K562 (cell line): ENCODE data around the gene CACNA1A. TPM values are rescaled to one million over a fixed set of nuclear protein-coding genes. Genes with fewer than 3 reads are reported as not detected.

ENCODE experiments used
- ATAC-seq: fragments of 200-7000 bp; cut with Tn5 transposase; 3 replicates; pipeline ENCODE4 v1.9.1; 2020; ENCODE audit warnings: moderate library complexity
- BruUV-seq: library from RNA; stranded (reverse); fragments of 400-500 nt; replicated peaks from 2 replicates; lab custom pipeline; 2021; lab: Mats Ljungman, UMichigan
- CTCF ChIA-PET: fragments of 300-600 bp; formaldehyde crosslinking; extraction: SDS; loops from one replicate; lab custom pipeline; 2021; ENCODE audit warnings: low intra/inter-chr PET ratio; lab: Yijun Ruan, JAX
- POLR2A ChIA-PET: fragments of 300-600, 350-650 bp; sonication (Branson Sonifier 250); formaldehyde crosslinking; extraction: SDS; loops from one replicate; lab custom pipeline; 2021; ENCODE audit warnings: antibody characterized with exemption, inconsistent platforms; lab: Yijun Ruan, JAX
- DNase-seq, 4 experiments: peaks; one replicate each; pipeline versions ENCODE4 v3.0.0 to v3.0.0-alpha.2; 2011 to 2018; ENCODE audit warnings: low spot score in 3 of 4, mixed read lengths in 3 of 4; ENCODE audit errors: extremely low read depth in 1 of 4
- FAIRE-seq: peaks from 2 replicates; lab custom pipeline; 2011; peaks lifted over from hg19 to GRCh38; lab: Jason Lieb, UNC
- H2AFZ ChIP-seq: 2 replicates; pipeline ENCODE4 v1.6.0; 2011; ENCODE audit warnings: low read depth, low read length, control low read depth, inconsistent platforms
- H3K27ac ChIP-seq: fragments of 200-600 bp; 3 replicates; pipeline ENCODE4 v1.8.0; 2011; ENCODE audit warnings: low read depth, mild to moderate bottlenecking, control low read depth, inconsistent platforms, low read length, moderate library complexity, mixed read lengths; ENCODE audit errors: extremely low read depth
- H3K27me3 ChIP-seq, 2 experiments: fragments of 300-600 bp in 1 of 2; 2 replicates in 1 of 2; 3 replicates in 1 of 2; pipeline versions ENCODE4 v1.6.0 to v1.8.0; 2011; ENCODE audit warnings: inconsistent platforms in 2 of 2, low read length in 2 of 2, mild to moderate bottlenecking in 1 of 2, mixed read lengths in 1 of 2, moderate library complexity in 1 of 2; ENCODE audit not compliant: control insufficient read depth in 2 of 2, insufficient read depth in 2 of 2
- H3K36me3 ChIP-seq: fragments of 300-600 bp; 3 replicates; pipeline ENCODE4 v1.8.0; 2011; ENCODE audit warnings: mild to moderate bottlenecking, low read length, inconsistent platforms; ENCODE audit not compliant: control insufficient read depth, insufficient read depth
- H3K4me1 ChIP-seq, 2 experiments: fragments of 200-600 bp in 1 of 2; replicated peaks in 1 of 2; 2 replicates in 1 of 2; 3 replicates in 1 of 2; pipeline versions ENCODE4 v1.5.1 to v1.8.0; 2011; ENCODE audit warnings: inconsistent platforms in 2 of 2, low read length in 2 of 2, mild to moderate bottlenecking in 1 of 2, mixed read lengths in 1 of 2, moderate library complexity in 1 of 2; ENCODE audit not compliant: control insufficient read depth in 2 of 2, insufficient read depth in 2 of 2
- H3K4me2 ChIP-seq: 2 replicates; pipeline ENCODE4 v1.6.1; 2011; ENCODE audit warnings: low read length, control low read depth, inconsistent platforms, mixed read lengths; ENCODE audit not compliant: insufficient read depth
- H3K4me3 ChIP-seq: fragments of 200-600 bp; sonication (generic), shearing (Covaris generic); 2 replicates; pipeline ENCODE4 v1.5.1; 2016; ENCODE audit warnings: control low read depth, inconsistent platforms
- H3K79me2 ChIP-seq: fragments of 200-600 bp; 3 replicates; pipeline ENCODE4 v1.8.0; 2011; ENCODE audit warnings: low read length, inconsistent platforms; ENCODE audit not compliant: control insufficient read depth, insufficient read depth
- H3K9ac ChIP-seq, 2 experiments: 2 replicates each; pipeline versions ENCODE4 v1.6.0 to v1.6.1; 2011; ENCODE audit warnings: low read depth in 2 of 2, low read length in 2 of 2, control low read depth in 1 of 2, inconsistent platforms in 1 of 2, mild to moderate bottlenecking in 1 of 2, mixed read lengths in 1 of 2; ENCODE audit not compliant: insufficient read depth in 1 of 2
- H3K9me1 ChIP-seq: one replicate; pipeline ENCODE4 v1.6.0; 2011; ENCODE audit warnings: inconsistent platforms, mild to moderate bottlenecking, low read length, moderate library complexity; ENCODE audit not compliant: control insufficient read depth, insufficient read depth
- H3K9me3 ChIP-seq: replicated peaks from 2 replicates; pipeline ENCODE4 v1.5.1; 2011; ENCODE audit warnings: low read depth, low read length, inconsistent platforms; ENCODE audit not compliant: control insufficient read depth, insufficient read depth
- H4K20me1 ChIP-seq: replicated peaks from 2 replicates; pipeline ENCODE4 v1.6.1; 2011; ENCODE audit warnings: low read length, inconsistent platforms, mixed read lengths; ENCODE audit not compliant: control insufficient read depth, insufficient read depth
- EGR1 ChIP-seq: fragments of 450-650 bp; conservative IDR thresholded peaks from 2 replicates; pipeline ENCODE4 v1.6.1; 2017; ENCODE audit warnings: mild to moderate bottlenecking
- MEIS2 ChIP-seq: fragments of 450-650 bp; IDR thresholded peaks from 2 replicates; pipeline ENCODE4 v1.6.1; 2014; ENCODE audit warnings: mild to moderate bottlenecking; ENCODE audit not compliant: partially characterized antibody
- NFE2L1 ChIP-seq: fragments of 450-650 bp; IDR thresholded peaks from 2 replicates; pipeline ENCODE4 v1.6.1; 2016; ENCODE audit warnings: missing genetic modification characterization, low read depth, mild to moderate bottlenecking, missing compliant biosample characterization, moderate library complexity, borderline replicate concordance
- NR1H2 ChIP-seq: sonication (generic); formaldehyde crosslinking; IDR thresholded peaks from 2 replicates; pipeline ENCODE4 v1.4.0; 2020; ENCODE audit warnings: mild to moderate bottlenecking, missing genetic modification reagents
- NRF1 ChIP-seq, 2 experiments: fragments of 450-650 bp; IDR thresholded peaks in 1 of 2; conservative IDR thresholded peaks in 1 of 2; 2 replicates each; pipeline ENCODE4 v1.6.1; 2014; ENCODE audit warnings: mild to moderate bottlenecking in 2 of 2
- PHF21A ChIP-seq: fragments of 450-650 bp; IDR thresholded peaks from 2 replicates; pipeline ENCODE4 v1.6.1; 2017; ENCODE audit warnings: low read depth, borderline replicate concordance
- TEAD1 ChIP-seq, 2 experiments: fragments of 450-650 bp in 1 of 2; sonication (generic) in 1 of 2; formaldehyde crosslinking; IDR thresholded peaks; 2 replicates each; pipeline versions ENCODE4 v1.4.0 to v1.8.0; 2020 to 2022; ENCODE audit warnings: mild to moderate bottlenecking in 2 of 2, missing genetic modification reagents in 1 of 2
- XRCC5 ChIP-seq: fragments of 200-400 bp; formaldehyde crosslinking; IDR thresholded peaks from 2 replicates; pipeline ENCODE4 v1.6.1; 2017; ENCODE audit warnings: low read depth, mild to moderate bottlenecking, low read length
- ZNF239 ChIP-seq: fragments of 250-450 bp; sonication (Bioruptor Pico); IDR thresholded peaks from 2 replicates; pipeline ENCODE4 v1.4.0; 2020; ENCODE audit warnings: mild to moderate bottlenecking
- ZNF347 ChIP-seq: fragments of 450-650 bp; formaldehyde crosslinking; IDR thresholded peaks from 2 replicates; pipeline ENCODE4 v1.4.0; 2020; ENCODE audit warnings: low read depth, mild to moderate bottlenecking, moderate library complexity
- ZNF583 ChIP-seq: fragments of 250-450 bp; sonication (Bioruptor Pico); IDR thresholded peaks from 2 replicates; pipeline ENCODE4 v1.4.0; 2020
- ZNF668 ChIP-seq: fragments of 250-450 bp; sonication (Bioruptor Pico); IDR thresholded peaks from 2 replicates; pipeline ENCODE4 v1.8.0; 2022; ENCODE audit warnings: mild to moderate bottlenecking, inconsistent platforms
- ZNF76 ChIP-seq: fragments of 250-450 bp; sonication (Bioruptor Pico); IDR thresholded peaks from 2 replicates; pipeline ENCODE4 v1.4.0; 2020; ENCODE audit warnings: mild to moderate bottlenecking, moderate library complexity, borderline replicate concordance
- WGBS: fragments of 100-300 bp; shearing (Covaris generic); methylation state at CpG from one replicate; pipeline ENCODE4 v1.1.6; 2016; ENCODE audit warnings: low coverage, mixed read lengths; ENCODE audit not compliant: insufficient coverage; ENCODE audit errors: missing lambda C conversion rate; 5-methylcytosine and 5-hydroxymethylcytosine counted together
- in situ Hi-C: fragments of 300-500 bp; cut with MboI; formaldehyde crosslinking; loops from 4 replicates; pipeline ENCODE4 v1.15.0; 2018; ENCODE audit warnings: inconsistent platforms, mixed read lengths
- intact Hi-C: fragments of 100-400 bp; cut with micrococcal nuclease; formaldehyde crosslinking; loops from 2 replicates; pipeline ENCODE4 v1.14.2; 2022
- polyA plus RNA-seq, 8 experiments: library from polyadenylated mRNA; depleted of rRNA in 4 of 8; stranded (reverse) in 5 of 8; unstranded in 3 of 8; fragments of >200 nt; fragmentation: Nextera tagmentation in 2 of 8; fragmentation: Illumina TruSeq in 1 of 8; extraction: Ambion mirVana in 2 of 8; extraction: Trizol in 1 of 8; gene quantifications; 2 replicates each; pipeline versions ENCODE4 v1.2.1 to v1.2.3, GENCODE V29; 2011 to 2014; ENCODE audit warnings: inconsistent platforms in 1 of 8, missing spikeins in 1 of 8
- total RNA-seq, 7 experiments: library from RNA; depleted of rRNA in 6 of 7; stranded (reverse); fragments of >200 nt in 6 of 7; fragmentation: Illumina TruSeq in 2 of 7; extraction: Trizol in 2 of 7; gene quantifications; 2 replicates each; pipeline versions ENCODE4 v1.2.1 to v1.2.3, GENCODE V29; 2011 to 2021; ENCODE audit warnings: low replicate concordance in 1 of 7
- TF ChIP-seq, protein P1 (sequence below), 2 experiments: fragments of 200-800 bp in 1 of 2; sonication (Bioruptor generic) in 1 of 2; sonication (generic) in 1 of 2; formaldehyde crosslinking in 1 of 2; IDR thresholded peaks in 1 of 2; conservative IDR thresholded peaks in 1 of 2; 2 replicates each; pipeline versions ENCODE4 v1.5.0 to v1.6.1; 2016 to 2020; ENCODE audit warnings: missing compliant biosample characterization in 1 of 2, missing genetic modification characterization in 1 of 2, missing genetic modification reagents in 1 of 2
- TF ChIP-seq, protein P2 (sequence below): fragments of 450-650 bp; IDR thresholded peaks from 2 replicates; pipeline ENCODE4 v1.6.1; 2016
- TF ChIP-seq, protein P3 (sequence below): fragments of 450-650 bp; IDR thresholded peaks from 2 replicates; pipeline ENCODE4 v1.6.1; 2017; ENCODE audit warnings: mild to moderate bottlenecking, moderate library complexity
- TF ChIP-seq, protein P4 (sequence below), 2 experiments: IDR thresholded peaks; 2 replicates each; pipeline ENCODE4 v1.6.1; 2011; ENCODE audit warnings: borderline replicate concordance in 1 of 2, control low read depth in 1 of 2, low read depth in 1 of 2, low read length in 1 of 2, mild to moderate bottlenecking in 1 of 2, mixed read lengths in 1 of 2, moderate library complexity in 1 of 2; ENCODE audit not compliant: insufficient read depth in 1 of 2, insufficient read length in 1 of 2, poor library complexity in 1 of 2, severe bottlenecking in 1 of 2; ENCODE audit errors: extremely low read depth in 1 of 2

CACNA1A gene
- total and polyA plus RNA-seq, 9 of the 15 experiments (the other 6 are each of a cell fraction or from before 2014, with no cell fraction given) = 0.03 to 0.20 (median 0.09) TPM; not detected in 1

- H3K9ac ChIP-seq = no peak overlapping the region
- peaks cover 5 to 8% of the 10 kb centered on the region in 2 experiments; a peak in 4 of 5 replicates for H3K4me1 ChIP-seq
- no peaks in the 10 kb centered on the region for H3K9me1 ChIP-seq
- no peak overlapping the region for H3K4me3 ChIP-seq
- no TSS peak for BruUV-seq
- no peak overlapping the region for H3K27ac ChIP-seq
- H3K4me2 ChIP-seq = peak overlapping the region; percentile 78
- FAIRE-seq = peak; percentile 96
- ChIA-PET POLR2A (interaction anchor here (0.6 to 0.8 kb wide), 5 partner anchors 10 to 1230 kb away, joined by 3 to 4 read pairs (median 3); no protein-coding TSS in a partner anchor), CTCF (no interaction called here)
- in situ Hi-C loops (no loop called here), intact Hi-C loops (no loop called here)
- WGBS = 0% methylated on average over 6 of the region's 6 CpGs
- no peaks in the 10 kb centered on the region for H4K20me1 ChIP-seq
- H3K27me3 ChIP-seq = peaks cover 0 to 11% of the 10 kb centered on the region in 2 experiments; a peak in 2 of 5 replicates
- ATAC-seq = peak; percentile 99
- no peaks in the 10 kb centered on the region for H3K36me3 ChIP-seq
- H3K9me3 ChIP-seq = peaks cover 2% of the 10 kb centered on the region; the same call in 1 of the 2 replicates
- H3K79me2 ChIP-seq = no peaks in the 10 kb centered on the region
- peak overlapping the region; percentile 75 for H2AFZ ChIP-seq
- DNase-seq = peak; percentile 13 to 82 (median 24)
- TF ChIP-seq NRF1 (conservative IDR thresholded peaks at IDR 0.05 in 1 of 2, IDR thresholded peaks at IDR 0.05 in 1 of 2) = peak; percentile 10 to 21; a peak in 1 of 4 replicates
- no peak for TF ChIP-seq MEIS2
- TF ChIP-seq ZNF76 = no peak
- TF ChIP-seq ZNF347 (CRISPR knock-in tag) = no peak
- no peak for TF ChIP-seq NR1H2 (CRISPR knock-in tag)
- TF ChIP-seq ZNF239 (CRISPR knock-in tag) = no peak
- TF ChIP-seq, protein P1, sequence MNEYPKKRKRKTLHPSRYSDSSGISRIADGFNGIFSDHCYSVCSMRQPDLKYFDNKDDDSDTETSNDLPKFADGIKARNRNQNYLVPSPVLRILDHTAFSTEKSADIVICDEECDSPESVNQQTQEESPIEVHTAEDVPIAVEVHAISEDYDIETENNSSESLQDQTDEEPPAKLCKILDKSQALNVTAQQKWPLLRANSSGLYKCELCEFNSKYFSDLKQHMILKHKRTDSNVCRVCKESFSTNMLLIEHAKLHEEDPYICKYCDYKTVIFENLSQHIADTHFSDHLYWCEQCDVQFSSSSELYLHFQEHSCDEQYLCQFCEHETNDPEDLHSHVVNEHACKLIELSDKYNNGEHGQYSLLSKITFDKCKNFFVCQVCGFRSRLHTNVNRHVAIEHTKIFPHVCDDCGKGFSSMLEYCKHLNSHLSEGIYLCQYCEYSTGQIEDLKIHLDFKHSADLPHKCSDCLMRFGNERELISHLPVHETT (CRISPR knock-in tag; conservative IDR thresholded peaks at IDR 0.05 in 1 of 2, IDR thresholded peaks at IDR 0.05 in 1 of 2) = no peak
- TF ChIP-seq, protein P2, sequence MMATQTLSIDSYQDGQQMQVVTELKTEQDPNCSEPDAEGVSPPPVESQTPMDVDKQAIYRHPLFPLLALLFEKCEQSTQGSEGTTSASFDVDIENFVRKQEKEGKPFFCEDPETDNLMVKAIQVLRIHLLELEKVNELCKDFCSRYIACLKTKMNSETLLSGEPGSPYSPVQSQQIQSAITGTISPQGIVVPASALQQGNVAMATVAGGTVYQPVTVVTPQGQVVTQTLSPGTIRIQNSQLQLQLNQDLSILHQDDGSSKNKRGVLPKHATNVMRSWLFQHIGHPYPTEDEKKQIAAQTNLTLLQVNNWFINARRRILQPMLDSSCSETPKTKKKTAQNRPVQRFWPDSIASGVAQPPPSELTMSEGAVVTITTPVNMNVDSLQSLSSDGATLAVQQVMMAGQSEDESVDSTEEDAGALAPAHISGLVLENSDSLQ = 0 out of 2 replicates have a peak, but pooled peaks have one; percentile 20
- peak; percentile 39; the same call in 1 of the 2 replicates for TF ChIP-seq EGR1
- TF ChIP-seq, protein P3, sequence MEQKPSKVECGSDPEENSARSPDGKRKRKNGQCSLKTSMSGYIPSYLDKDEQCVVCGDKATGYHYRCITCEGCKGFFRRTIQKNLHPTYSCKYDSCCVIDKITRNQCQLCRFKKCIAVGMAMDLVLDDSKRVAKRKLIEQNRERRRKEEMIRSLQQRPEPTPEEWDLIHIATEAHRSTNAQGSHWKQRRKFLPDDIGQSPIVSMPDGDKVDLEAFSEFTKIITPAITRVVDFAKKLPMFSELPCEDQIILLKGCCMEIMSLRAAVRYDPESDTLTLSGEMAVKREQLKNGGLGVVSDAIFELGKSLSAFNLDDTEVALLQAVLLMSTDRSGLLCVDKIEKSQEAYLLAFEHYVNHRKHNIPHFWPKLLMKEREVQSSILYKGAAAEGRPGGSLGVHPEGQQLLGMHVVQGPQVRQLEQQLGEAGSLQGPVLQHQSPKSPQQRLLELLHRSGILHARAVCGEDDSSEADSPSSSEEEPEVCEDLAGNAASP = no peak
- TF ChIP-seq PHF21A = no peak
- TF ChIP-seq ZNF668 (CRISPR knock-in tag) = no peak
- TF ChIP-seq, protein P4, sequence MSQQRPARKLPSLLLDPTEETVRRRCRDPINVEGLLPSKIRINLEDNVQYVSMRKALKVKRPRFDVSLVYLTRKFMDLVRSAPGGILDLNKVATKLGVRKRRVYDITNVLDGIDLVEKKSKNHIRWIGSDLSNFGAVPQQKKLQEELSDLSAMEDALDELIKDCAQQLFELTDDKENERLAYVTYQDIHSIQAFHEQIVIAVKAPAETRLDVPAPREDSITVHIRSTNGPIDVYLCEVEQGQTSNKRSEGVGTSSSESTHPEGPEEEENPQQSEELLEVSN (IDR thresholded peaks at IDR 0.05; ENCODE audit: borderline replicate concordance in 1 of 2, extremely low read depth in 1 of 2, insufficient read depth in 1 of 2, insufficient read length in 1 of 2, low read depth in 1 of 2, low read length in 1 of 2, poor library complexity in 1 of 2, severe bottlenecking in 1 of 2) = peak; percentile 72 to 89
- no peak for TF ChIP-seq NFE2L1
- no peak for TF ChIP-seq ZNF583
- no peak for TF ChIP-seq XRCC5
- TF ChIP-seq TEAD1 (CRISPR knock-in tag; IDR thresholded peaks at IDR 0.05) = no peak; a peak in 1 of 4 replicates
Observed at GRCh38 chr19:13537454-13537853, 31.2 kb upstream of the CACNA1A start.
